ENCODE data around the gene IFIT3.
"Not testable (repeated sequence)": the region's sequence is repeated elsewhere in the genome, so short reads cannot be mapped to it uniquely, and the experiment has no call there.

The IFIT3 gene

GRCh38 chr10:89337484-89337883, 9.7 kb downstream of the IFIT3 start:
- no peak for DNase-seq (ENCODE audit: low spot score)

- no peak for DNase-seq (ENCODE audit: low spot score)
Measured at GRCh38 chr10:89338713-89339112, 10.9 kb downstream of the IFIT3 start.

- DNase-seq (ENCODE audit: low spot score), result no peak
Measured at GRCh38 chr10:89339875-89340274, 12.1 kb downstream of the IFIT3 start.

GRCh38 chr10:89341649-89342048, 13.9 kb downstream of the IFIT3 start:
- DNase-seq (ENCODE audit: low spot score), result no peak

- no peak for DNase-seq (ENCODE audit: low spot score)
Measured at GRCh38 chr10:89342206-89342958, 14.6 kb downstream of the IFIT3 start.

GRCh38 chr10:89343089-89343767, 15.4 kb downstream of the IFIT3 start:
- DNase-seq (ENCODE audit: low spot score), result no peak

- DNase-seq (ENCODE audit: low spot score), result no peak
Measured at GRCh38 chr10:89344156-89344555, 16.4 kb downstream of the IFIT3 start.

GRCh38 chr10:89345367-89346000, 17.7 kb downstream of the IFIT3 start:
- DNase-seq (ENCODE audit: low spot score), result no peak

GRCh38 chr10:89346405-89347254, 18.8 kb downstream of the IFIT3 start:
- DNase-seq (ENCODE audit: low spot score), result no peak

GRCh38 chr10:89347701-89348457, 20.1 kb downstream of the IFIT3 start:
- DNase-seq (ENCODE audit: low spot score), result no peak

- DNase-seq (ENCODE audit: low spot score), result no peak
Measured at GRCh38 chr10:89348481-89348880, 20.7 kb downstream of the IFIT3 start.

- DNase-seq (ENCODE audit: low spot score), result no peak
Measured at GRCh38 chr10:89348975-89349374, 21.2 kb downstream of the IFIT3 start.

GRCh38 chr10:89350631-89351315, 23.0 kb downstream of the IFIT3 start:
- not testable (repeated sequence) for DNase-seq (ENCODE audit: low spot score)

GRCh38 chr10:89351412-89351779, 23.6 kb downstream of the IFIT3 start:
- DNase-seq (ENCODE audit: low spot score), result no peak

- DNase-seq (ENCODE audit: low spot score), result no peak
Measured at GRCh38 chr10:89351780-89352597, 24.2 kb downstream of the IFIT3 start.

GRCh38 chr10:89352802-89353201, 25.0 kb downstream of the IFIT3 start:
- no peak for DNase-seq (ENCODE audit: low spot score)

- DNase-seq (ENCODE audit: low spot score), result no peak
Measured at GRCh38 chr10:89355394-89355931, 27.7 kb downstream of the IFIT3 start.

- no peak for DNase-seq (ENCODE audit: low spot score)
Measured at GRCh38 chr10:89357096-89357495, 29.3 kb downstream of the IFIT3 start.

- no peak for DNase-seq (ENCODE audit: low spot score)
Measured at GRCh38 chr10:89357975-89358374, 30.2 kb downstream of the IFIT3 start.

- no peak for DNase-seq (ENCODE audit: low spot score)
Measured at GRCh38 chr10:89360157-89360556, 32.4 kb downstream of the IFIT3 start.
